A673 (cell line): ENCODE measurements around the gene SPP1. TPM values are rescaled to one million over a fixed set of nuclear protein-coding genes. Genes with fewer than 3 reads are reported as not detected.
"Not testable (repeated sequence)": the region's sequence is repeated elsewhere in the genome, so short reads cannot be mapped to it uniquely, and the experiment has no call there.

Source experiments
- BruUV-seq: library from RNA; stranded (reverse); fragments of 400-500 nt; replicated peaks from 2 replicates; lab custom pipeline; 2021; lab: Mats Ljungman, UMichigan
- CTCF ChIA-PET: fragments of 300-600 bp; sonication (Branson Sonifier 250); formaldehyde crosslinking; loops from one replicate; lab custom pipeline; 2022; ENCODE audit warnings: antibody characterized with exemption; lab: Charles Lee
- POLR2A ChIA-PET: fragments of 300-600 bp; sonication (Branson Sonifier 250); formaldehyde crosslinking; loops from one replicate; lab custom pipeline; 2022; ENCODE audit warnings: antibody characterized with exemption; ENCODE audit not compliant: low non-redundant PET; lab: Charles Lee
- DNase-seq: peaks from one replicate; pipeline ENCODE4 v3.0.0-alpha.2; 2015; ENCODE audit warnings: low spot score
- H3K27ac ChIP-seq: fragments of 200-600 bp; sonication (generic); 2 replicates; pipeline ENCODE4 v1.5.1; 2016; ENCODE audit warnings: mixed run types, low read depth, mild to moderate bottlenecking, mixed read lengths, antibody characterized with exemption, low read length; ENCODE audit not compliant: poor library complexity, severe bottlenecking
- H3K27me3 ChIP-seq: fragments of 200-600 bp; sonication (generic); replicated peaks from 2 replicates; pipeline ENCODE4 v1.6.1; 2017; ENCODE audit warnings: mixed run types, low read depth, mild to moderate bottlenecking, mixed read lengths, antibody characterized with exemption, low read length; ENCODE audit not compliant: insufficient read depth, poor library complexity
- H3K36me3 ChIP-seq: fragments of 200-600 bp; sonication (generic); 2 replicates; pipeline ENCODE4 v1.6.1; 2016; ENCODE audit warnings: mixed run types, mild to moderate bottlenecking, mixed read lengths, antibody characterized with exemption, low read length; ENCODE audit not compliant: insufficient read depth, poor library complexity, severe bottlenecking
- H3K4me1 ChIP-seq: fragments of 200-600 bp; sonication (generic); 2 replicates; pipeline ENCODE4 v1.6.1; 2017; ENCODE audit warnings: mixed run types, mild to moderate bottlenecking, mixed read lengths, antibody characterized with exemption, low read length; ENCODE audit not compliant: insufficient read depth, poor library complexity, severe bottlenecking
- H3K4me3 ChIP-seq: fragments of 200-600 bp; sonication (generic); 2 replicates; pipeline ENCODE4 v1.5.1; 2016; ENCODE audit warnings: low read depth, mixed run types, mild to moderate bottlenecking, mixed read lengths, low read length; ENCODE audit not compliant: poor library complexity, severe bottlenecking
- H3K9me3 ChIP-seq: fragments of 200-600 bp; sonication (generic); 2 replicates; pipeline ENCODE4 v1.6.1; 2016; ENCODE audit warnings: mixed run types, low read depth, mild to moderate bottlenecking, mixed read lengths, antibody characterized with exemption, low read length; ENCODE audit not compliant: poor library complexity, severe bottlenecking
- EZH2 ChIP-seq: fragments of 200-600 bp; sonication (generic); IDR thresholded peaks from 2 replicates; pipeline ENCODE4 v1.6.1; 2017; ENCODE audit warnings: borderline replicate concordance, low read depth, mild to moderate bottlenecking, mixed read lengths, antibody characterized with exemption, low read length; ENCODE audit not compliant: poor library complexity, severe bottlenecking
- intact Hi-C: fragments of 100-400 bp; cut with micrococcal nuclease; formaldehyde crosslinking; loops from one replicate; pipeline ENCODE4 v1.10.0; 2022; ENCODE audit not compliant: unreplicated experiment
- total RNA-seq: library from RNA; stranded (reverse); gene quantifications from 2 replicates; pipeline ENCODE4 v1.2.3, GENCODE V29; 2021
- TF ChIP-seq, protein P1 (sequence below): fragments of 300-800, 200-600 bp; sonication (generic); conservative IDR thresholded peaks from 2 replicates; pipeline ENCODE4 v1.5.1; 2017; ENCODE audit warnings: low read depth, mild to moderate bottlenecking, antibody characterized with exemption, low read length, moderate library complexity, mixed read lengths

The SPP1 gene
- total RNA-seq, 1 experiment from 2014 or later = 0.99 TPM

DNA sequence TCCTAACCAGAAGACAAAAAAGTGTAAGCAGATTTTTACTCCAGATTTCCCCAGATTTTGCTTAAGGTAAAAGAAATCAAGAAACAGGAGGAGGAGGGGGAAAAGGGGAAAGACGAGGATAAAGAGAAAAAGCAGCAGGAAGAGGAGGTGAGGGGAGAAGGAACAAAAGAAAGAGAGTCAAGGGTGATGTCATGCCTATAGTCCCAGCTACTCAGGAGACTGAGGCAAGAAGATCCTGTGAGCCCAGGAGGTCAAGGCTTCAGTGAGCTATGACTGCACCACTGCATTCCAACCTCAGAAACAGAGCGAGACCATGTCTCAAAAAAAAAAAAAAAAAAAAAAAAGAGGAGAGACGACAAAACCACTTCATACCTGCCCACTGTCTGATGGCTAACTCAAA lies 19.9 kb downstream of the SPP1 start:
- Histone ChIP-seq H3K36me3 (no peaks in the 10 kb centered on the region), H3K27ac (no peak overlapping the region), H3K4me3 (no peak overlapping the region), H3K9me3 (no peaks in the 10 kb centered on the region), H3K27me3 (no peaks in the 10 kb centered on the region), H3K4me1 (no peaks in the 10 kb centered on the region)
- no TSS peak for BruUV-seq
- TF ChIP-seq EZH2 = no peak
- TF ChIP-seq, protein P1, sequence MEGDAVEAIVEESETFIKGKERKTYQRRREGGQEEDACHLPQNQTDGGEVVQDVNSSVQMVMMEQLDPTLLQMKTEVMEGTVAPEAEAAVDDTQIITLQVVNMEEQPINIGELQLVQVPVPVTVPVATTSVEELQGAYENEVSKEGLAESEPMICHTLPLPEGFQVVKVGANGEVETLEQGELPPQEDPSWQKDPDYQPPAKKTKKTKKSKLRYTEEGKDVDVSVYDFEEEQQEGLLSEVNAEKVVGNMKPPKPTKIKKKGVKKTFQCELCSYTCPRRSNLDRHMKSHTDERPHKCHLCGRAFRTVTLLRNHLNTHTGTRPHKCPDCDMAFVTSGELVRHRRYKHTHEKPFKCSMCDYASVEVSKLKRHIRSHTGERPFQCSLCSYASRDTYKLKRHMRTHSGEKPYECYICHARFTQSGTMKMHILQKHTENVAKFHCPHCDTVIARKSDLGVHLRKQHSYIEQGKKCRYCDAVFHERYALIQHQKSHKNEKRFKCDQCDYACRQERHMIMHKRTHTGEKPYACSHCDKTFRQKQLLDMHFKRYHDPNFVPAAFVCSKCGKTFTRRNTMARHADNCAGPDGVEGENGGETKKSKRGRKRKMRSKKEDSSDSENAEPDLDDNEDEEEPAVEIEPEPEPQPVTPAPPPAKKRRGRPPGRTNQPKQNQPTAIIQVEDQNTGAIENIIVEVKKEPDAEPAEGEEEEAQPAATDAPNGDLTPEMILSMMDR = no peak
- ChIA-PET CTCF (no interaction called here), POLR2A (no interaction called here)
- intact Hi-C loops = no loop called here
- no peak for DNase-seq

DNA sequence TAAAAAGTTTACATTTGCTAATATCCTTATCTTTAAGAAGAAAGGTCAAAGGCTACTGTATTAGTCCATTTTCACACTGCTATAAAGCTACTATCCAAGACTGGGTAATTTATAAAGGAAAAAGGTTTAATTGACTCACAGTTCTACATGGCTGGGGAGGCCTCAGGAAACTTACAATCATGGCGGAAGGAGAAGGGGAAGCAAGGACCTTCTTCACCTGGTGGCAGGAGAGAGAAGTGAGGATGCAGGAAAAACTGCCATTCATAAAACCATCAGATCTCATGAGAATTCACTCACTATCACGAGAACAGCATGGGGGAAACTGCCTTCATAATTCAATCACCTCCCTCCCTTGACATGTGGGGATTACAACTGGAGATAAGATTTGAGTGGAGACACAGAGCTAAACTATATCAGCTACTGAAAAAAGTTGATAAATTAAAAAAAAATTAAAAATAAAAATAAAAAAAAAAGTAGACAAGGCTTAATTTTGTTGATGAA lies 23.7 kb downstream of the SPP1 start:
- H3K4me3 ChIP-seq, CTCF ChIA-PET, H3K9me3 ChIP-seq, DNase-seq, BruUV-seq, H3K36me3 ChIP-seq, intact Hi-C loops, H3K27me3 ChIP-seq, H3K4me1 ChIP-seq, H3K27ac ChIP-seq, POLR2A ChIA-PET: not testable (repeated sequence)

DNA sequence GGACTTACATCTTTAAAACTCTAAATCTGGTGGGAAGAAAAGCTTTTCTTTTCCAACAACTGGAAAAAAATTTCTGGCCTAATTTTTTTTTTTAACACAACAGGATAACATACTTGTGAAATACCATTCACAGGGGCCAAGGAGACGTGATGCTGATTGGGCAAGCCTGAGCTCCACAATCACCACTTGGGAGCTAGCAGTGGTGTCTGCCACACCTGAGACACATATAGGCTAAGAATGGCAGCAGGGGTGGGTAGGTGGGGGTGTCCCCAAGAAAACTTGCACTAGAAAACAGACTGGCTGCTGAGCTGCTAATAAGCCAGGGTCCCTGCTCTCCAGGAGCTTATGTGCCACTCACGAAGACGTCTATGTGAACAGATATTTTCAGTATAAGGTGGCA lies 26.4 kb downstream of the SPP1 start:
- no peaks in the 10 kb centered on the region for H3K9me3 ChIP-seq
- BruUV-seq = no TSS peak
- CTCF ChIA-PET = no interaction called here
- no peak overlapping the region for H3K27ac ChIP-seq
- intact Hi-C loops = no loop called here
- POLR2A ChIA-PET = no interaction called here
- no peaks in the 10 kb centered on the region for H3K27me3 ChIP-seq
- no peaks in the 10 kb centered on the region for H3K4me1 ChIP-seq
- no peak overlapping the region for H3K4me3 ChIP-seq
- DNase-seq = no peak
- TF ChIP-seq, protein P1 = no peak
- no peak for TF ChIP-seq EZH2
- H3K36me3 ChIP-seq = no peaks in the 10 kb centered on the region

GRCh38 chr4:88002786-88003185 lies 27.3 kb downstream of the SPP1 start:
- intact Hi-C loops = no loop called here
- no peaks in the 10 kb centered on the region for H3K4me1 ChIP-seq
- no peaks in the 10 kb centered on the region for H3K9me3 ChIP-seq
- no peak overlapping the region for H3K27ac ChIP-seq
- no TSS peak for BruUV-seq
- TF ChIP-seq, protein P1 = no peak
- no peak for TF ChIP-seq EZH2
- no peak overlapping the region for H3K4me3 ChIP-seq
- no peaks in the 10 kb centered on the region for H3K36me3 ChIP-seq
- CTCF ChIA-PET = no interaction called here
- no peak for DNase-seq
- H3K27me3 ChIP-seq = no peaks in the 10 kb centered on the region
- POLR2A ChIA-PET = no interaction called here
